ENCODE measurements around the gene ARHGAP6.
A peak's percentile ranks its signal among the peaks of the same experiment; 100 is the strongest.

ARHGAP6 gene

DNA sequence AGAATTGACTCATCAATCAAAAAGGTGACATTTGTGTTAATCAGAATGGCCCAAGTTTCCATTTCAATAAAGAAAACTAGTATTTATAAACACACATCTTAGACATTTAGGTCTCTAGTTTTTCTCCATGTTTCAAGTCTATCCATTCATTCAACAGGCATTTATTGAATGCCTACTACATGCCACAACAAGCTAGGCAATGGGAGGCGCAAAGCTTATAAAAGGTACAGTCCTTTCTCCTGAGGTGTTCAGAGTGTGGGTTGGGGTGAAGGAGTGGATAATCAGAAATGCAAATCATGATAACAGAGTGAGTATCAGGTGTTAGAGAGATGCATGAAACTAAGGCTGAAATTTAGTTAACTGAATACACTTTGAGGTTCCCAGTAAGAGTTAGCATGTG lies 476.6 kb downstream of the ARHGAP6 start:
- no peak overlapping the region for H3K27ac ChIP-seq
- TF ChIP-seq, protein P1, sequence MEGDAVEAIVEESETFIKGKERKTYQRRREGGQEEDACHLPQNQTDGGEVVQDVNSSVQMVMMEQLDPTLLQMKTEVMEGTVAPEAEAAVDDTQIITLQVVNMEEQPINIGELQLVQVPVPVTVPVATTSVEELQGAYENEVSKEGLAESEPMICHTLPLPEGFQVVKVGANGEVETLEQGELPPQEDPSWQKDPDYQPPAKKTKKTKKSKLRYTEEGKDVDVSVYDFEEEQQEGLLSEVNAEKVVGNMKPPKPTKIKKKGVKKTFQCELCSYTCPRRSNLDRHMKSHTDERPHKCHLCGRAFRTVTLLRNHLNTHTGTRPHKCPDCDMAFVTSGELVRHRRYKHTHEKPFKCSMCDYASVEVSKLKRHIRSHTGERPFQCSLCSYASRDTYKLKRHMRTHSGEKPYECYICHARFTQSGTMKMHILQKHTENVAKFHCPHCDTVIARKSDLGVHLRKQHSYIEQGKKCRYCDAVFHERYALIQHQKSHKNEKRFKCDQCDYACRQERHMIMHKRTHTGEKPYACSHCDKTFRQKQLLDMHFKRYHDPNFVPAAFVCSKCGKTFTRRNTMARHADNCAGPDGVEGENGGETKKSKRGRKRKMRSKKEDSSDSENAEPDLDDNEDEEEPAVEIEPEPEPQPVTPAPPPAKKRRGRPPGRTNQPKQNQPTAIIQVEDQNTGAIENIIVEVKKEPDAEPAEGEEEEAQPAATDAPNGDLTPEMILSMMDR (conservative IDR thresholded peaks at IDR 0.05): no peak

DNA sequence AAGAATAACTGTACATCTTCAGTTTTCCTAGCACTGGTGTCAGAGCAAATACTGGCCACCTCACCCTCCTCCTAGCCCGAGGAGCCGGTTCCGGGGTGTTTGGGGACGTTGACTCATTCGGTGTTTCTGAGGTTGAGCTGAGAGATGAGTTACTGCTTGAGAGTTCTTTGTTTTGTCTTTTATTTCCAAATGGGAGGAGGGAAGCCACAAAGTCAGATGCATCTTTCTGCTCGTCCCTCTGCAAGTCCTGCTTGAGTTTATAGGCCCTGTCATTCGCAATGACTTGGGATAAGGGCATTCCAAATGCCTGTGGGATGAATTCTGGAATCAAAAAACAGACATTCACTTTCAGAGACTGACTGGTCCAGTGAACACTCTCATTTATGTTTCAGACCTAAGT lies 477.1 kb downstream of the ARHGAP6 start:
- TF ChIP-seq, protein P1 (conservative IDR thresholded peaks at IDR 0.05): no peak
- H3K27ac ChIP-seq: no peak overlapping the region

DNA sequence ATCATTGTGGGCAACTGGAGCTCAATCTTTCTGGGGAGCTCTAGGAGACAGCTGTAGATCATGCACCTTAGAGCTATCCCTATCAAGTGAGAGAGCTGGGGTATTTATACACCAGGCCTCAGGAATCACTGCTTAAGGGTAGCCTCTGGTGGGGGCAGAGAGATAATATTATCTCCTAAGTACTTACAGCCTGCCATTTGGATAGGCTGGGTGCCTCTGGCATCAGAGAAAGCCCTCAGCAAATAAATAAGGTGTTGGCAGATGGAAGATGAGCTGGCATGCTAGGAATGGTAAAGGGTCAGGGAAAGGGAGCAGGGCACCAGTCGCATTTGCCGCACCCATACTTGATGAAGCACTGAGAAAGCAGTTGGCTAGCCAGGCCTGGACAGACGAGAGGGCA lies 478.7 kb downstream of the ARHGAP6 start:
- H3K27ac ChIP-seq: no peak overlapping the region
- TF ChIP-seq, protein P1 (conservative IDR thresholded peaks at IDR 0.05): no peak

DNA sequence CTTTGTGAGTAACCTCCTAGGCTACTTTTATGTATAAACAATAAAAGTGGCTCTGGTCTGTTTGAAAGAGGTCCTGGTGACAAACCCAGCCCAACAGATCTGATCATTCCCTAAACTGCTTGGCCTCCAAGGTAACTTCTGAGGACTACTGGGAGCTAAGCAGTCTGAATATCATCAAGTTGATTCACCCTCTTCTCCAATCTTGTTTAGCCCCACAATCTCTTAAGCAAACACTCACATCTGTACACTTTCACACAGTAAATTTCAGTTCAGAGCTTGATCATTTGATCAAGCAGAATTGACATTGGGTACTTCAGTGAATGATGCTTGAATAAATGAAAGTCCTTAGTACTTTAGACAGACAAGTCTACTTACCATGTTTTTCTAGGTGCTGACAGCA lies 479.9 kb downstream of the ARHGAP6 start:
- TF ChIP-seq, protein P1 (conservative IDR thresholded peaks at IDR 0.05): no peak
- no peak overlapping the region for H3K27ac ChIP-seq

DNA sequence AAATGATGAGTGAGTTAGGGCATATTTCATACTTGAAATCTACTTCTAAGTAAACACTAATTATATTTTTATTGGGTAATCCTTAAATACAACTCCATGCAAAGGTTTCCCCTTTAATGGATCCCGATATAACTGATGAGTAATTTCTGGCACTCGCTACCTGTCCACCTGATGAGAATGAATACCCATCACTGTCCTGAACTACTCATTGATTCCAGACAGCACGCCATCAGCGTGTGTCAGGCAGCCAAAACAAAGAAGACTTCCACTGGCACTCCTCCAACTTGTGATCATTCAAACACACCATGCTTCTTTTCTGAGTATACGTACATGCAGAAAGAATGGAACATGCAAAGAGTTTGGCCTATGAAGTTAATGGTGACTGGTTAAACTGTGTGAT lies 485.1 kb downstream of the ARHGAP6 start:
- TF ChIP-seq, protein P1 (conservative IDR thresholded peaks at IDR 0.05): no peak
- peak overlapping the region; percentile 52 for H3K27ac ChIP-seq

DNA sequence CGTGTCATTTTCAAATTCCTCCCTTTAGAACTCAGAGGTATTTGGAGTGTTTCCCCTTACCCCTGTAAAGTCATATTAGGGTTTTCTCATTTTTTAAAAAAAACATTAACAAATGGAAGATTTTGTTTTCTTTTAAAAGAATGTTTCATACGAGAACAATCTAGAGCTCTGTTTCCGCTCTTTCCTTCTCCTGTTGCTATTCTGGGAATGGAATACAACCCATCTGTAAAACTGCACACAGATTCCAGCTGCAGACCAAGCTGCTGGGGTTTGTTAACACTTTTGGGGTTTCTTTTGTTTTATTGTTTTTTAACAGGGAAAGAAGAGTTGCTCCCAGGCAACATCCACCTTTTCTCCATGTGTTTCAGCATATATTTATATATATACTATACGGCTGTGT lies 493.3 kb downstream of the ARHGAP6 start:
- no peak overlapping the region for H3K27ac ChIP-seq
- TF ChIP-seq, protein P1 (conservative IDR thresholded peaks at IDR 0.05): no peak

DNA sequence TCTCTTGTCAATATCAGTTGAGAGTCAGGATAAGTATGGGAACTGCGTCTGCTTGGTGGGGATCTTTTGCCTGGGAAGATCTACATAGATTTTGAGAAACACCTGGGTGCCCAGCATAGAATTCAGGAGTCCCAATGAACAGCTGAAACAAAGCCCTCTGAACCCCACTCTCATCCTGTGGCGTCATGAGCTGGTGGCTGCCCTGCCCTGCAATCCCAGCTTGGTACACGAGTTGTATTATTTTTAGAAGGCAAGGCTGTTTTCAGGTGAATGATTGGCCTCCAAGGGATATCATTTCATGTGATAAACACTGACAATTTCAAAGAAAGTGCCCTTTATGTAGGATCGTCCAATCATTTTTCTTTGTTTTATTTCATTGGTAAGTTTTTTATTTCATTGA lies 493.8 kb downstream of the ARHGAP6 start:
- TF ChIP-seq, protein P1 (conservative IDR thresholded peaks at IDR 0.05): no peak
- no peak overlapping the region for H3K27ac ChIP-seq

DNA sequence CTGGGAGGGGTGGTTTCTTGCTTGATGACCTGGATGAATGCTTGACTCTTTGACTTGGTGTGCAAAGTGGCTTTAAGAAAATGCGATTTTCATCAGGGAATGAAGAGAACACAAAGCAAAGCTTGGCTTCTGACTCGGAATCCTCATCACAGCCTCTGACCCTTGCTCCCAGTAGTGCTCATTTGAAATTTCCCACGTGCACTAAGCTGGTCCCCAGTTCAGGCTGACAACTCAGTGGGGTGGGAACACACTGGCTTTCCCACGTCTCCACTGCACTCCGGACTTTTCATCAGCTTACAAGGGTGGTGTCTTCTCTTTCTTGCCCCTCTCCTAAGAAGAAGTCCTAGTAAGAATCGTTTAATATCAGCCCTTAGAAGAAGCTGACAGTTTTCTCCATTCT lies 501.3 kb downstream of the ARHGAP6 start:
- H3K27ac ChIP-seq: no peak overlapping the region
- TF ChIP-seq, protein P1 (conservative IDR thresholded peaks at IDR 0.05): no peak

Data from VCaP (cell line).